NCI-H1436 treated with DMSO at 0.1 percent for 48 hours (cell line): ENCODE data around the gene DOK6.

ENCODE experiments used
- DNase-seq: peaks from one replicate; lab custom pipeline; 2025; lab: John Stamatoyannopoulos, UW

Gene DOK6

DNA sequence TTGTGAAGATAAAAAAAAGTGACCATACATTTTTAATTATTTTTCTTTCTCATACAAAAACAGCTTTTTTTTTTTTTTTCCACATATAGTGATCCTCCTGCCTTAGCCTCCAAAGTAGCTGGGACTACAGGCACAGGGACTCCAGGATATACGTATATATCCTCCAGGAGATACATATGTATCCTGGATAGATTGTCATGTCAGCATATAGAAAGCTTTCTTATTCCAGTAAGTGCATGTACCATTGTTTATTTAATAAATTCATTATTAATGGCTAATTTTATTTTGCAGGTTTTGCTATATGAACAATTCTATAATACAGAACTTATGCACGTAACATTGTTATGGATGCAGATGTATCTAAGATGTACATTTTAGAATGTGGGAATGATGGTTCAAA is 138.7 kb downstream of the DOK6 start:
- no peak for DNase-seq

DNA sequence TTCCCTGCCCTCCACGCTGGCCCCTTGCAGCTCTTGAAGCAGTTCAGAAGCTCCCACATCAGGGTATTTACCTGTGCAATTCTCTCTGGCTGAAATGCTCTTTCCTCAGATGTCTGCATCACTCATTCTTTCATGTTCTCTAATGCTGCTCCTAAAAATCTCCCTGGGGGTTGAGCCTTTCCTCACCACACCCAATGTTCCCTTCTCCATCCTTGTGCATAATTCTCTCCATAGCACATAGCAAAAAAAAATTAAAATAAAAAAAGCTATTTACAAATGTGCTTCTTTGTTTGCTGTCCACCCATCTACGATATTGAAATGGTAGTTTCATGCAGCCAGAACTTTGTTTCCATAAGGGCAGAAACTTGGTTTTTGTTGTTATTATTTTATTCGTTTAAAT is 155.5 kb downstream of the DOK6 start:
- no peak for DNase-seq

DNA sequence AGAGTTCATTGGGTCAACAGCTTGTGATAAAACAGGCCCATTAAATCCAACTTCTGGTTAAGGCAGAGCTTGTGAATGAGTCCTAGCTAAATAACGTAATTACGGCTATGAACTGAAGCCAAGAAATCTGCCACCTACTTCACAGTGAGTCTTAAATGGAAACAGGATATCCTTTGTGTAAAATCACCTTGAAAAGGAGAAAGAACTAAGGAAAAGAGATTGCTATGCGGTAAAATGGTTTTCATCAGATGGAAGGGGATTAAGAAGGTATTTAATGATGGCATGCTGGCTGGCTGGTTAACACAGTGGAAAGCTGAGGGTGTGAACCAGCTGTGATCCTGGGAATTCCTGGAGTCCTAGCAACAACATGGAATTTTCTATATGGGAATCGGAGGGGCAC is 156.6 kb downstream of the DOK6 start:
- no peak for DNase-seq

DNA sequence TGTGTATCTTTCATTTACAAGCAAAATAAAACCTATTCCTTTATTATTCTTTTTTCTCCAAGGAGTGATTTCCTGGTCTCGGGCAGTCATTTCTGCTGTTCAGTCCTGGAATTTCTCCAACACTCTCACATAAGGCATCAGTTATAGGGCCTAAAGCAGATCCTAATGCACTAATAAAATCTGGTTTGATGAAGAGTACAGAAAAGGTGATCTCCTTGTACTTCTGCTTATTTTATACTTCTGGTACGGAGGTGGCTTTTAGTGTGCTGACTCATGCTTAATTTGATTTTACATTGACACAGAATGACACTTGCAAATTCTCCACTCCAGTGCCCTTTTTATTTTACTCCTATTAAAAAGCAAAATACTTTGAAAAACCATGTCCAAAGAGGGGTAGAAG is 157.4 kb downstream of the DOK6 start:
- no peak for DNase-seq

DNA sequence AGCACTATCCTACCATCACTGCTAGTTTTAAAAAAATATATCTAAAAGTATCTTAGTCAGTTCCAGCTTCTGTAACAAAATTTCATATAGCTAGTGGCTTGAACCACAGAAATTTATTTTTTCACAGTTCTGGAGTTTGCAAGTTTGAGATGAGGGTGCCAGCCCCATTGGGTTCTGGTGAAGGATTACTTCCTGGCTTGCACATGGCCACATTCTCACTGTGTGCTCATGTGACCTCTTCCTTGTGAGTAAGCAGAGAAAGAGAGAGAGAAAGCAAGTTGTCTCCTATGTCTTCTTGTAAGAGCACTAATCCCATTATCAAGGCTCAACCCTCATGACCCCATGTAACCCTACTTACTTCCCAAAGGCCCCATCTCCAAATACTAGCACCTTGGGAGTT is 158.9 kb downstream of the DOK6 start:
- DNase-seq = no peak

DNA sequence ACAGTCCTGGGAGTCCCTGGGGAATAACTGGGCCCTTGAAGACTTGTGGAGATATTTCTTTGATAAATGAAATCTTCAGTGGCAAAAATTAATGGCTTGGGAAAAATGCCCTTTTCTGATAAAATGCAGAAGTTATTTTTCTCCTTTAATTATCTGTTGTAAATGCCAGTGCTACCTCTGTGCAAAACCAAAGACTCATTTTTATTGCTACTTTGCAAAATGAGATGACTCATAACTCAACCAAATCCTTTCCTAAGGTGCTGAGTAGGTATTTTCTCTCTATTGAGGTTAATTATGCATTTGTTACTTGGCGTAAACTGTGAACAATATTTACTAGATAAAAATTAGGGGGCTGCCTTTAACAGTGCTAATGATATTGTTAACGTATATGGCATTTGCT is 163.9 kb downstream of the DOK6 start:
- DNase-seq = no peak

DNA sequence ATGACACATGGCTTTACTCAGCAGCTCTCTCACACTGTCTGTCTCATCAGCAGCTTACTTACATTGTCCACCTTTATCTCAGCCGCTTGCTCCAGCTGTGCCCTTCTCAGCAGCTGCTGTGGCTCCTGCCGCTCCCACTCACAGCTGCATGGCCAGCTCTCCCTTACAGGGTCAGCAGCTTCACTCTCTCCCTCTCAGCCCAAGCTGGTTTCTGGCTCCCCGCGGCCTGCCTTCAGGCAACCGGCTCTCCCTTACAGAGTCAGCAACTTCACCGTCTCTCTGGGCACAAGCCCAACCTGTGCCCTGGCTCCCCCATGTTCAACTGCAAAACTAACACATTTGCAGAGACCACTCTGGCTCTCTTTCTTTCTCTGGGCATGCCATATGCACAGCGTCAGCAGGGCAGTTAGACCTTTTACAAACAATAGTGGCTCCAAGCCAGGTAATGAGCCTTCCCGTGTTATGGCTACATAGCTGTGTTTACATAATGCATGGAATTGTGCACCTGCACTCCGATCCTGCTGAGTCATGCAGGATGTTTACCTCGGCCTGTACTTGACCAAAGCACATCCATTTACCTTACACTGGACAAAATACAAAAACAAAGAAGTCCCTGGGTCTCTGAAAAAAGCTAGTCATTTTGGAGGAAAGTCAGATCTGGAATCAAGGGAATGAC is 167.3 kb downstream of the DOK6 start:
- DNase-seq = no peak

DNA sequence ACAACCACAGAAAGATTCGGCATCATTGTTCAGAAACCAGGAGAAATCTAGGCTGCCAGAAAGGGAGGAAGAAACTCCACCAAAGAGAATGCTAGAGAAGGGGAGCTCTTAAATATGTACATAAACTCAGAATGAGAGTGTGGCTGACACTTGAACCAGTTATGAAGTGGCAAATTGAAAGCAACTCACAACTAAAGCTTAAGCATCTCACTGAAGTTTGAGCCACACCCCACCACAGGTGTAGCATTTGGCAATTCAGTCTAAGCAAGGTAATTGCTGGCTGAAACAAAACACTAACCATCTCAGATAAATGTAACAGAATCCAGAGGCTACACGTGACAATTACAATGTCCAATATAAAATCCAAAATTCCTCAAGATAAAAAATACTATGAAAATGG is 168.4 kb downstream of the DOK6 start:
- DNase-seq = no peak

DNA sequence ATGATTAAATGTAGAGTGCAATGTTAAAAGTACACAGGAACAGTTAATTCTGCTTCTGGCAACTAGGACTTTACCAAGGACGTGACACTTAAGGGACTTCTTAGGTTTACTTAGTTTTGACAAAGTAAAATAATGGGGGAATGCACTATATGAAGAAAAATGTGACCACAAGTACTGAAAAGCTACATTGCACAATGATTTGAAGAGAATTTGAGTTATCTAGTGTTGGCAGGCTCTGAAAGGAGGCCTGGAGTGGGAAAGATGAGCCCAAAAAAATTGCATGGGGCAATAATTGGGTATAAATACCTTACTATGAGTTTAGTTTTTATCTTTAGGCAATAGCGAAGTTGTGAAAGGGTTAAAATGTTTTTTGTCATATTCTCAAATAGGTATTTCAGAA is 173.7 kb downstream of the DOK6 start:
- no peak for DNase-seq

DNA sequence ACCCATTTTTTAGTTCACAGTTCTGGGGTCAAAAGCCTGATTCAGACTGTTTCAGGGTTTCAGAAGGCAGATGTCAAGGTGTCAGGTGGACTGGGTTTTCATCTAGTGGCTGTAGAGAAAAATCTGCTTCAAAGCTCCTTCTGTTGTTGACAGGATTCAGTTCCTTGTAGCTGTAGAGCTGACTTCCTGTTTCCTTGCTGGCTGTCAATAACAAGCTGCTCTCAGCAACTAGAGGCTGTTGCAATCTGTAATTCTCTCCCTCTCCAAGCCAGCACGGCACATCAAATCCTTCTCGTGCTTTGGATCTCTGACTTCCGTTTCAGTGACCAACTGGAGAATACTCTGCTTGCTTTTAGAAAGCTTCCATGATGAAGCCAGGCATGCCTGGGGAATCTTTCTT is 179.4 kb downstream of the DOK6 start:
- DNase-seq = no peak

DNA sequence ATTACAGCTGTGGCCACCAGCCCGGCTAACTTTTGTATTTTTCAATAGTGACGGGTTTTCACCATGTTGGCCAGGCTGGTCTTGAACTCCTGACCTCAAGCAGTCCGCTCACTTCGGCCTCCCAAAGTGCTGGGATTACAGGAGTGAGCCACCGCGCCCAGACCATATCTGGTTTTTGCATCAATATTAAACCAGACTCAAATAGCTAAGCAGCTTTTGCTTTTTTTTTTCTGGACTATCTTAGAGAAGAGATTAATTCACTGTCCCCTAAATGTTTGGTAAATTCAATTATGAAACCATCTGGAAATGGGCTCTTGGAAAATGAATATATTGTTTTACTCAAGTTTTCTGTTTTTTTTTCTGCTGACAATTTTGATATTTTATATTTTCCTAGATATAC is 183.7 kb downstream of the DOK6 start:
- no peak for DNase-seq

DNA sequence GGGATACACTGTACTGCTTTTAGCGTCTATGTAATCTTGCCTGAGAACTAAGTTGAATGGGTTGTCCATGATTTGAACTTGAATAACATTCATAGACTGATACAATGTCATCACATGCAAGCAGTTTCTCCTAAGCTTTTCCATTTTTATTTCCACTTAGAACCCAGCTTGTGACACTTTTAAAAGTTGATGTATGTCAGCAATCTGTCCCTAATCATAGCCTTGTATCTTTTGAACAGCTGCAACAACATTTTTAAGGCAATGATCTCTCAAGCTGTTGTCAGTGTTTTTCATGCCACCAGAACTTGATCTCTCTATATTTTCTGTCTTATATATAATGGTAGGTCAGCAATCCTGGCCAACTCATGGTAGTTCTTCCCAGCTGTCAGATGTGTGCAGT is 185.0 kb downstream of the DOK6 start:
- no peak for DNase-seq

DNA sequence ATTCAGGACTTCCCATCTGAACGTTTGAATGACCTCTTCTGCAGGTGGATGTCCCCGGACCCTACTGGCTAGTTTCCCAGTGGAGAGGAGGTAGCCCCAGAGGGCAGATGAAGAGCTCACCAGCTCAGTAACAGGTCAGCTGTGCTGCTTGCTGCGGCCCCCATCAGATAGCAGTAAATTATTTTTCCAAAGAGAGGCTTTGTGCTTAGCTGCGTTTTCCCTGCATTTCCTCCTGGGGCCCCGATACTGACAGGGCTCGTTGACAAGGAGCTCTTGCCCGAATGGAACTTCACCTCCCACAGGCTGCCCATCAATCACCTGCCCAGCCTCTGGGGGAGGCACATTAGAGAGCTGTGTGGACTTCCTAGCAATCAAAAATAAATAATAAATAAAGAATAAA is 185.8 kb downstream of the DOK6 start:
- DNase-seq = no peak

DNA sequence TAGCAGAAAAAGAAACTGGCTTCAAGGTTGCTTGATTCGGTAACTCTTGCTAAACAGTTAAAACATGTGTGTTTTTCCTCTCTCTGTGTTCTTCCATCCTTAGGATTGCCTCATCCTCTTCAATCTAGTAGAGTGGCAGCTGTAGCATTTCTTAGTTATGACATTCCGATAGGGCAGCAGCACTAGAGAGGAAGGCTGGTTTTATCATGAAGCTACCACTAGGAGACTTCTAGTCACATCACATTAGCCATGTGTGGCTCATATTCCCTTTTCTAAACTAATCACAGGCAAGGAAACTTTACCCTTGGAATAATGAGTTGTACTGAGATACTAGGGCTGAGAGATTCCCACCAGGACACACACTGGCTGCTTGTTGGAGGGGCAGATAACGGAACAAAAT is 187.6 kb downstream of the DOK6 start:
- no peak for DNase-seq

DNA sequence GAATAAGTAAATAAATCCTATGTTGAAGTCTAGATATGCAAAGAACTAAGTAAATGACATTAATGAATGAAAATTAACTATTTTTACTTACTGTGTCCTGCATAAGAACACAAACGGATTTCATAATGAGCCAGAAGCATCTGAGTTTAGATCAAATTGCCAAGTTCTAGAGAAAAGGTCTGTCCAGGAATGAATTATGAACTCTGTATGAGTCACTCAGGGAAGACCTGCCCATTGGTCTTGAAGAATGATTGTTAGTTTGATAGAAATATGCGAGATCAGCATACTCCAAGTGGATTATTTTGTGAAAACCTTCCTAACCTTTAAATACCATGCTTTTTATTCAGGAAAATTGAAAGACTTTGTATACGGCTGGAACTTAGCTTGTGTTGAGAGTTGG is 189.5 kb downstream of the DOK6 start:
- no peak for DNase-seq

DNA sequence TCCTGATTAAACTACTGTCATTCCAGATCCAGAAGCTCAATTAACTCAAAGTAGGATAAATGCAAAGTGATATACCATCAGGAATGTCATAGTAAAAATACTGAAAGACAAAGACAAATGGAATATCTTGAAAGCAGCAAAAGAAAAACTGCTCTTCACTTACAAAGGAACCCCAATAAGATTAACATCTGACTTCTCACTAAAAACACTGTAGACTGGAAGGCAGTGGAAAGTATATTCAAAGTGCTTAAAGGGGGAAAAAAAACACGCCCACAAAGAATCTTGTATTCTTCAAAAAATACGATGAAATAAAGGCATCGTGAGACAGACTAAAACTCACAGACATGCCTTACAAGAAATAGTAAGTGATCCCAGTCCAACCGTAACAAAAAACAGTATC is 195.7 kb downstream of the DOK6 start:
- DNase-seq = no peak

DNA sequence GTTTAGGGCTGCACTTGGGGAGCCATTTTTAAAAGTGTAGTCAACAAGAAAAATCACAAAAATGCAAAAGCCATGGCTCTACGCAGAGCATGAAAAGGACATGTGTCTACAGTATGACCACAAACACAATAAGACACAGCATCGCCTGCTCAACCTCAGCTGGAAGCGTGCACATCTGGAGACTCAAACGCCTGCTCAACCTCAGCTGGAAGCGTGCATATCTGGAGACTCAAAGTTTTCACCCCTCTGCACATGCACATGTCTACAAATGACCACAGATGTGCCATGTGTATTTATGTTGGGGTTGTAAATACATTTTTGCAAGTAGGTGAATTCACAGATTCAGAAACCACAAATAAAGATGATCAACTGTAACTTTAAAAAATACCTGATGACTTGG is 196.9 kb downstream of the DOK6 start:
- no peak for DNase-seq

DNA sequence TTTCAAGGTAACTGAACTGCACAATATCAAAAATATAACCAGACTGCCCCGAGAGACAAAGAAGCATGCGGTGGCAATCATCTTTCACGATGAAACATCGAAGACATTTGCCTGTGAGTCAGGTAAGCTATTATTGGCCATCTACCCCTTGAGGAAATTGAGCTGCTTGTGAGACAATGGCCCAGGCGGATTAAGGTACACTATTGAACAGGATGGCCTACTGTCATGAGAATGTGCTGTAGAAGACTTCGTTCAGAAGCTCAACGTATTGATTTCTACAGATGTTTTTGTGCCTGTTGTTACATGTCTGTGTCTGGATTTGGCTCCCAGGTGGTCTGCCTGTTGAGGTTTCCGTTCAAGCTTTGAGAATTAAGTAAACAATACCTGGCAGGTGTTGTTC is 198.7 kb downstream of the DOK6 start:
- no peak for DNase-seq

DNA sequence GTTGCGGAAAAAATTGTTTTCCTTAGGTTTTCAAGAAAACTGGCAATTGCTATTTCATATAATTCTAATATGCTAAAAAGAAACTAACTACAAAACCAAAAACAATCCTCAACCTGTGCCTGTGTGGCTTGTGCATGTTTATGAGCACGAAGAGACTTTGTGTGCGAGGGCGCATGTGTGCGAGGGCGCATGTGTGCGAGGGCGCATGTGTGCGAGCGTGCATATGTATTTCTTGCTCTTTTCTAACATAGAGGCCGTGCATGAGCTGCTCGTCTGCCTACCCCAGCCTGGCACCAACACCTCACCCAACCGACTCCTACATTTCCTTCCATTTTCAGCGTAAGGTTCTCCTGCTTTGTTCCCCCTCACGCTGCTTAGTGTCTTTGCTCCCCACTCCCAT is 211.6 kb downstream of the DOK6 start:
- DNase-seq = no peak

DNA sequence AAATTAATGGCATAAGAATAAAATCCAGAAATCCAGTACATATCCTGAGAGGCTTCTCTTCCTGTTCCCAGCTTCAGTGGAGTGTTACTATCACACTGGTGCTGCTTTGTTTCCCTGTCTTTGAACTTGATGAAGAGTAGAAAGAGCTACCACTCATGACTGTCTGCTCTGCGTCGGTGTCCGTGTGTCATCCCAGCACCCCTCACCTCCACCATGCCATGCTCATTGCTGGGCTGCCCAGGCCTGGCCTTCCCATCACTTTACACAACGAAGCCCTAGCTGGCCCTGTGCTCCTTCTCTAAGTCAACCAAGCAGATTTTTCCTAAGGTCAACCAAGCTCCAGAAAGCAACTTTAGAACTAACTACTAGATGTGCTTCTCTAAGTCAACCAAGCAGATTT is 215.4 kb downstream of the DOK6 start:
- no peak for DNase-seq

DNA sequence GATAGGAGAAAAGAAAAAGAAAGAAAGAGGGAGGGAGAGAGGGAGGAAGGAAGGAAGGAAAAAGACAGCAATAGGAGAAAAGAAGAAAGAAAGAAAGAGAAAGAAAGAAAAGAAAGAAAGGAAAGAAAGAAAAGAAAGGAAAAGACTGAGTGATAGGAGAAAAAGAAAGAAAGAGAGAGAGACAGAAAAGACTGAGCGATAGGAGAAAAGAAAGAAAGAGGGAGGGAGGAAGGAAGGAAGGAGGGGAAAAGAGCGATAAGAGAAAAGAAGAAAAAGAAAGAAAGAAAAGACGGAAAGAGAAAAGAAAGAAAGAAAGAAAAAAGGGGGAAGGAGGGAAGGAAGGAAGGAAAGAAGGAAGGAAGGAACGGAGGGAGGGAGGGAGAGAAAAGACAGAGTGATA is 216.7 kb downstream of the DOK6 start:
- DNase-seq = no peak

DNA sequence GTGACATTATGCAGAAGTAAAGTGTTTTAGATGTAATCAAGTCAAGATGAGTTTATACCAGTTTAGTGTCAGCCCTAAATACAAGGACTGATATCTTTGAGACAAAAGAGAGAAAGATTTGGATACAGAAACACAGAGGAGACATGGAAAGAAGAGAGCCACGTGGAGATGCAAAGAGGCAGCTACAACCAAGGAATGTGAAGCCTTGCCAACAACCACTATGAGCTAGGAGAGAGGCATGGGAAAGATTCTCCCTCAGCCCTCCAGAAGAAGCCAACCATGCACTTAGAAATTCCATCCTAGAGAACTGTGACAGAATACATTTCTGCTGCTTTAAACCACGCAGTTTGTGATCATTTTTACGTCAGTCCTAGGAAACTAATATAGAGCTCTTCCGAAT is 217.2 kb downstream of the DOK6 start:
- DNase-seq = no peak

DNA sequence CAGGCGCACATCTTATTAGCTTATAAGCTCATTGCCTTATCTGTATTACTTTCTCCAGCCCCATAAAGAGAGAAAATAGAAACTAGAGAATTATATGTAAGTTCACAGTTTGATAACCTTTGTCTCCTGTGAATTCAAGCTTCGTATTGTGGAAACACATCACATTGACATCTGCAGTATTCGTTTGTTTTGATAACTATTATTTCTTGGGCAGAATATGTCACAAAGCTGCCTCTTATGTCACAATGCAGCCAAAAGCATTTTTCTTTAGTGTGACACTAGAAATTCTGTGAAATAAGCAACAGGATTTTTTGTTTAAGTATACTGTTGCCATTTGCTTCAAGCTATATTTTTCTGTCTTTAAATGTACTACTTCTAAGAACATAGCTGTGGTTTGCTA is 221.5 kb downstream of the DOK6 start:
- DNase-seq = no peak

DNA sequence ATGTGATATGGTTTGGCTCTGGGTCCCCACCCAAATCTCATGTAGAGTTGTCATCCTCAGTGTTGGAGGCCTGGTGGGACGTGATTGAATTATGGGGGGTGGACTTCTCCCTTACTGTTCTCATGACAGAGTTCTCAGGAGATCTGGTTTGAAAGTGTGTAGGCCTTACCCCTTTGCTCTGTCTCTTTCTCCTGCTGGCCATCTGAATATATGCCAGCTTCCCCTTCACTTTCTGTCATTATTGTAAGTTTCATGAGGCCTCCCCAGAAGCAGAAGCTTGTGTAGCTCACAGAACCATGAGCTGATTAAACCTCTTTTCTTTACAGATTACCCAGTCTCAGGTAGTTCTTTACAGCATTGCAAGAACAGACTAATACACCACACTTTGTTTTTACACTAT is 222.3 kb downstream of the DOK6 start:
- no peak for DNase-seq

DNA sequence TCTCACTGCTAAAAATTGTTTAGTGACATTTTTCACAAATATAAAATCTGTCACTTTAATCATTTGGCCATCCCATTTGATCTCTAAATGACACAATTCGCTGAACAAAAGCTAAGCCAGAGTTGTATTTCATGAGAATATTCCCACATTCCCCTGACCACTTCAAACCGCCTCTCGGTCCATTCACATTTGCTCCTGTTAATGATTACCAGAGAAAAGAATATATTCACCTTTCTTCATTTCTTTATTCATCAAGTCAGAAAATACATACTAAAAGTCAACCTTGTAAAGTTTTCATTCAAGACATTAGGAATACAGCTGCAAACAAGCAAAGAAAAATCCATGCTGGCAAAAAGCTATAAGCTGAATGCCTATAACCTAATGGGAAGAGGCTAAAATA is 225.5 kb downstream of the DOK6 start:
- DNase-seq = no peak
